Stimulated activated CD4-positive, alpha-beta T cell treated with anti-CD3 and anti-CD28 coated beads, Interleukin-15, amount 100 ng/mL, for 24 hours (primary cell): ENCODE results near the gene HLA-DPA1.
"Not testable (repeated sequence)": the region's sequence is repeated elsewhere in the genome, so short reads cannot be mapped to it uniquely, and the experiment has no call there.

Source experiments
- DNase-seq: peaks from one replicate; pipeline ENCODE4 v3.0.0-alpha.2; 2020

The HLA-DPA1 gene

GRCh38 chr6:33073431-33073871, at the start of gene HLA-DPA1:
Gene HLA-DPA1, minus strand, starts transcription at chr6:33073649.
- peak; percentile 48 for DNase-seq

DNA sequence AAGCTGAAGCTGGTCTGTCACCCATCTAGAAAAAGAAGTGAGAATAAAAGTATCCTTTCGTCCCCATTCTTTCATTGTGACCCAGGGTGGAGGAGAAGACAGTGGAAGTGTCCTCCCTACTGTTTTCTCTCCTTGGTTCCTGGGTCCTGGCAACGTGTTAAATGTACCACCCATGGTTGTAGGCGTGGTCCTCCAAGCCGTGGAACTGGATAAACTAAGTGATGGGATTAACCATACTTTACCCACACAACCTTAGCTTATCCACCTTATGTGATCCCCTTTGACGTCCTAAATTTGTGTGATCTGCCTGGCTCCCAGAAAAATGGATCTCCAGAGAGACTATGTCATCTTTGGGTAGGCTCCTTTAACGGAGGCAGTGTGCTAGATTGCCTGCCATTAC, 49.7 kb upstream of the HLA-DPA1 start:
- DNase-seq: no peak

DNA sequence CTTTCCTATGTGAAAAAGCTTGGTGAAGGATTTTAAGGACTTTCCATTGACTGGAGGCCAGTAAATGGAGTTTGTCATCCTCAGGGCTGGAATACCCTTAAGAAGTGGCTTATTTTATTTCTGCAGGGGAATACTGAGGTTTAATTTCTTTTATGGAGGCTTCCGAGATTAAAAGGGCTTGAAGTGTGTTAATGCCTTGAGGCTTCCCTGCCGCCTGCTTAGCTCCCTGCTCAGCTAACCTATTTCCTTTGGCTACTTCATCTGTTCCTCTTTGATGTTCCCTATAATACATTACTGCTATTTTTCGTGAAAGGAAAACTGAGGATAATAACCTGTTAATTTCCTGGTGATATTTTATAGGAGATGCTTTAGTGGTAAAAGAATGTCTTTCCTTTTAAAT, 46.6 kb upstream of the HLA-DPA1 start:
- no peak for DNase-seq

GRCh38 chr6:33118525-33119123, 45.2 kb upstream of the HLA-DPA1 start:
- no peak for DNase-seq

- no peak for DNase-seq
Measured at GRCh38 chr6:33117811-33118277, 44.4 kb upstream of the HLA-DPA1 start.

- DNase-seq: peak; percentile 11
Measured at GRCh38 chr6:33116841-33117711, 43.6 kb upstream of the HLA-DPA1 start.

DNA sequence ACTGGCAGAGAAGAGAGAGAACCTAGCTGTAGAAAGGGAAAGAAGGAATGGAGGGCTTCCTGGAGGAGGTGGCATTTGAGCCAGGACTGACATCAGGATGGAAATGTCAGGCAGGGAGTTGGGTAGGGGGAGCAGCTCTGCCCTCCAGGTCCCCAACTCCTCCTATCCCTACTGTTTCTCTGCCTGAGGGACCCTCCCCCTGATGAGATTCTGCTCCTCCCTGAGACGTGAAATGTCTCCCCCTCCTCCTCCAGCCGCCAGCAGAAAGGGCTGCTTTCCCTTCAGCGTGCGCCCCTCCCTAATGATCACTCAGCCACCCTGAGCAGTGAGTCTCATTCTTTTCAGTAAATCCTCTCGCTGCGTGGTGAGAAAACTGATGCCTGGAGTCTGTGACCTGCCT, 43.0 kb upstream of the HLA-DPA1 start:
- DNase-seq: no peak

DNA sequence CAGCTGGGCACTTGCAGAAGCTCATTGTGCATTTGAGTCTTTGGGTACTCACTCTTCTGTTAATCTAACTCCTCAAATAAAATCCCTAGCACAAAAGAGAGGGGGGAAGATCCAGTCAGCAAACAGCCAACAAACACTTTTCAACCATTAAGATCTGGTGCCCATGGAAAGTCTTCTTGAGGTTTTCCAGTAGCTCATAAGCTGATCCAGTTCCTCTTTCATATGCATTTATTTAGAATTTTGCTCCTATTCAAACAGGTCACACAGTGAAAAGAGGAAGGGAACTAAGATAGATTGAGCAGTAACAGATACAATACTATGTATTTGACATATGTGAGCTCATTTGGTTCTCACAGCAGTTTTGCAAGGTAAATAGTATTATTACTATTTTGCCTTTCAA, 41.0 kb upstream of the HLA-DPA1 start:
- no peak for DNase-seq

- DNase-seq: no peak
Measured at GRCh38 chr6:33113755-33114154, 40.3 kb upstream of the HLA-DPA1 start.

- no peak for DNase-seq
Measured at GRCh38 chr6:33112148-33112547, 38.7 kb upstream of the HLA-DPA1 start.

DNA sequence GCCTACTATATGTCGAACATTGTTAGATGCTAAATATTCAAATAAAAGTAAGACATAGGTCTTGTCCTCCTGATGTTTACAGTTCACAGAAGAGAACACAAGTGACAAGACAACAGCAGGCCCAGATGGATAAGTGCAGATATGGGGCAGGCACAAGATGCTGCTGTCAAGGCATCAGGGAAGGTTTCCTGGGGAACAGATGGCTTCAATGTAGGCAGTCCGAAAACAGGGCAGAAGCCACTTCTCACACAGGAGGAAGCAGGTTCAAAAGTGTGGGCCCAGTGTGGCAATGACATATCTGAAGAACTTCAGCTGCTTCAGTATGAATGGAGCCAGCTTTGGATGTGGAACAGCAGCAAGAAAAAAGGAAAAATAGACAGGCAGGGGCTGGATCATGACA, 34.9 kb upstream of the HLA-DPA1 start:
- DNase-seq: no peak

DNA sequence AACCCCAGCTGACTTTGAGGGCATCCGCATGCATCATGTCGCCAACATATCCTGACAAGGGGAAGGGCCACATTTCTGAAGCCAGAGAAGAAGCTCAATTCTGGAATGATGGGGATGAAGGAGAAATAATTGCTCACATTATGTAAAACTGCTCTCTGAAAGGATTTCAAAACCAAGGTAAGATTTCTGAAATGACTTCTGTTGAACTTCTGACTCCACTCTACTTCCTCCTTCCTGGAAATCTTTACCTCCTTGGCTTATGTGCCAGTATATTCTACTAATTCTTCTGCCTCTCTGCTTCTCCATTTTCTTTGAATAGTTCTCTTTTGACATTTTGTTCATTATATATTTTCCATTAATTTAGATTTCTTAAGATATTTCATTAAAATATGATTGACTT, 34.2 kb upstream of the HLA-DPA1 start:
- DNase-seq: no peak

GRCh38 chr6:33105916-33106871, 32.7 kb upstream of the HLA-DPA1 start:
- no peak for DNase-seq

DNA sequence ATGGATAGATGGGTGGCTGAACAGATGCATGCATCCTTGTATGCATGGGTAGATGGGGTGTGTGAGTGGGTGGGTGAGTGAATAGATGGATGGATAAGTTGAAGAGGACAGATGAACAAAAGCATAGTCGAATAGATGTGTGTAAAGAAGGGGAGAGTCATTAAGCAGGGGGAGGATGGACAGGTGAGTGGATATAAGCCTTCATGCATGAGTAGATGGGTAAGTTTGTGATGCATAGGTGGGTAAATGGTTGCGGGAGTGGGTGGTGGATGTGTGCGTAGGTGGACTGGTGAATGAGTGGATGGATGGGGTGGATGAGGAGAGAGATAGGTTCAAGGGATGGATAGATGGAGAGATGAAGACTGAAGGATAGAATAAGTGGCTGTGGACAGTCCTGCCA, 31.9 kb upstream of the HLA-DPA1 start:
- no peak for DNase-seq

DNA sequence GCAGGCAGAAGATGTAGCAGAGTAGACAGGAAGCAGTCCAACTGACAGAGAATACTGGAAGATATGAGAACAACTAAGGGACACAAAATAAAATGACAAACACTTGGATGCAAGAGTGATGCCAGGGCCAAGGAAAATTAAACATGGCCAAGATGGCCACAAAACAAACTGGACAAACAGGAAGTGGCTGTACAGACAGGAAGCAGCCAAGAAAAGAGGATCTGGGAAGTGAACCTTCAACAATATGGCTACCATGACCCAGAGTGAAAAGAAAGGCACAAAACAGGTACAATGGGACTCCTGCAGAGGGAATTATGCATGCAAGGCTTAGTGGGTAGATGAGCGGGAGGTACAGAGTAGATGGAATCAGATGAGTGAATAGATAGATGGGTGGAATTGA, 31.4 kb upstream of the HLA-DPA1 start:
- DNase-seq: no peak

GRCh38 chr6:33103776-33104175, 30.3 kb upstream of the HLA-DPA1 start:
- no peak for DNase-seq

DNA sequence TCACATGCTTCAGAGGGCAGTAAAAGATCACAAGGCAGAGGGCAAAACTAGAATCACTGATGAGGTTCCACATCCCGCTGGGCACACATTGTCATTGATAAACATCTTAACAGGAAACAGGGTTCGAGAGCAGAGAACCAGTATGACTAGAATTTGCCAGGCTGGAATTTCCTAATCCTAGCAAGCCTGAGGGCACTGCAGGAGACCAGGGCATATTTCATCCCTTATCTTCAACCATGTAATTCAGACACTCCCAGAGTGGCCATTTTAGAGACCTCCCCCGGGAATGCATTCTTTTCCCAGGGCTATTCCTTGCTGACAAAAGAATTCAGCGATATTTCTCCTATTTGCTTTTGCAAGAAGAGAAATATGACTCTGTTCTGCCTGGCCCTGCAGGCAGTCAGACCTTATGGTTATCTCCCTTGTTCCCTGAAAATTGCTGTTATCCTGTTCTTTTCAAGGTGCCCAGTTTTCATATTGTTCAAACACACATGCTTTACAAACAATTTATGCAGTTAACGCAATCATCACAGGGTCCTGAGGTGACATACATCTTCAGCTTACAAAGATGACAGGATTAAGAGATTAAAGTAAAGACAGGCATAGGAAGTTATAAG, 27.8 kb upstream of the HLA-DPA1 start:
- not testable (repeated sequence) for DNase-seq

DNA sequence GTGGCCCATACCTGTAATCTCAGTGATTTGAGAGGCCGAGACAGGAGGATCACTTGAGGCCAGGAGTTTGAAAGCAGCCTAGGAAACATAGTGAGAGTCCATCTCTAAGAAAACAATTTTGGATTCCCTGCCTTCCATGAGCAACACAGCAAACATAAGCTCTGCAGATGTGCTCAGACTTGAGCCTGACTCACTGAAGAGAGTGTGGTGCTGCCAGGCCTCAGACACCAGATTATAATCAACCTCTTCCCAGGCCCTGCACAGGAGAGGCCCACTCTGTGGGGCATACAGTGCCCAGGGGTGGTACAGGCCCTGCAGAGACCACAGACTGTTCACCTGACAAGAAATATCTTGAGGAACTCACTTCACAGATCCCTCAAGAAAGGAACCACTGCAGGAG, 22.2 kb upstream of the HLA-DPA1 start:
- DNase-seq: no peak

DNA sequence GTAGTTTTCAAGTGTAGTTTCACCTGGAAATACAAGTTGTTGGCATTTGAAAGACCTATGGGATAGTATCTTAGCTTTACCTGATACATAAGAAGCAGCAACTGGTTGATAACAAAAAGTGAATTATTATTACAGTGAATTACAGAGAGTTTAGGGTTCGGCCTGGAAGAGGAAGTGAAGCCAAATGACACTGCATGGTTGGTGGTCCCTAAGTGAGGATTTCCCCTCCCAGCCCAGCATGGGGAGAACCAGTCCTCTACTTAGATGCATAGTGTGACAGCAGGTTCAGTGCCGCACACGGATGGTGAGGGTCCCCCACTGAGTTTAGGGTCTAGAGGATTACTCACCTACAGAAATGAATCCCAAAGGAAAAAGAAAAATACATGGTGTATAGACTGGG, 20.4 kb upstream of the HLA-DPA1 start:
- no peak for DNase-seq

GRCh38 chr6:33092385-33092784, 18.9 kb upstream of the HLA-DPA1 start:
- DNase-seq: no peak

DNA sequence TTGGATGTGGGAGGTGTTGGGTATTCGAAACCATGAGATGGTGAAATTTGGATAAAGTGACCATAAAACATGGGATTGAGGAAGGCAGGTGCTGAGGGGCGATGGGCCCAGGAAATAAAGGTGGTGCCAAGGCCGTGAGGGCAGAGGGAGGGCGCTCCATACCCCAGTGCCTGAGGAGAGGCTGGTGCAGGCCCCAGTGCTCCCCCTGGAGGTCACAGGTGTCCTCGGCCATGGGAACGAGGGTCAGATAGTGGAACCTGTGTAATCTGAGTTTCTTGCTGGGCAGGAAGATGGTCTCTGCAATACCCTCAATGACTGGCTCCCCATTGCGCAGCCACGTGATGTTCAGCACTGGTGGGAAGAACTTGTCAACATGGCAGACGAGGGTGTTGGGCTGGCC, 18.5 kb upstream of the HLA-DPA1 start:
- DNase-seq: peak; percentile 77

GRCh38 chr6:33088931-33089620, 15.6 kb upstream of the HLA-DPA1 start:
- no peak for DNase-seq
